HG03520 (cell line): ENCODE data around the gene CLHC1.
A peak's percentile ranks its signal among the peaks of the same experiment; 100 is the strongest.
"Not testable (repeated sequence)": the region's sequence is repeated elsewhere in the genome, so short reads cannot be mapped to it uniquely, and the experiment has no call there.

Source experiments
- ATAC-seq: cut with Tn5 transposase; IDR thresholded peaks from one replicate; pipeline ENCODE4 v1.9.1; 2021; ENCODE audit warnings: mild to moderate bottlenecking, moderate library complexity; ENCODE audit not compliant: unreplicated experiment

CLHC1 gene

DNA sequence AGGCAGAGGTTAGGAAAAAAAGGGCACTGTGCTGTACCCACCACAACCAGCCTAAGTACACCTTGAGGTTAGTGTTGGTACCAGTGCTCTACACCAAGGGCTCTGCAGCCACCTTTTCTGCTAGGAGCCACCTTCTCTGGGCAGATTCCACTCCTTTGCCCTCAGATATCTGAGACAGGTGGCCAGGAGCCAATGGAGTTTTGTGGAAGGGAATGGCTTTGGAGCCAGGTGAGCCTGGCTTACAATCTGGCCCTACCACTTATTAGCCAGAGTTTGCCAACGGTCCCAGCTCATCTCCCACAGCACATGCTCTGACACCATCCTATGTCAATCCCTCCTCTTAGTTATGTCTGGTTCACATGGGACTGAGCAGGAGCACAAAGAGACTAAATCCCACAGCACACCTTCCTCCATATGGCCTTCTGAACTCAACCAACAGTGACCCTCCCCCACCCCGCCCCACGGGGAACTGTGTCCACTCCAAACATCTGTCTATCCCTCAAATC lies 77.5 kb downstream of the CLHC1 start:
- no peak for ATAC-seq

DNA sequence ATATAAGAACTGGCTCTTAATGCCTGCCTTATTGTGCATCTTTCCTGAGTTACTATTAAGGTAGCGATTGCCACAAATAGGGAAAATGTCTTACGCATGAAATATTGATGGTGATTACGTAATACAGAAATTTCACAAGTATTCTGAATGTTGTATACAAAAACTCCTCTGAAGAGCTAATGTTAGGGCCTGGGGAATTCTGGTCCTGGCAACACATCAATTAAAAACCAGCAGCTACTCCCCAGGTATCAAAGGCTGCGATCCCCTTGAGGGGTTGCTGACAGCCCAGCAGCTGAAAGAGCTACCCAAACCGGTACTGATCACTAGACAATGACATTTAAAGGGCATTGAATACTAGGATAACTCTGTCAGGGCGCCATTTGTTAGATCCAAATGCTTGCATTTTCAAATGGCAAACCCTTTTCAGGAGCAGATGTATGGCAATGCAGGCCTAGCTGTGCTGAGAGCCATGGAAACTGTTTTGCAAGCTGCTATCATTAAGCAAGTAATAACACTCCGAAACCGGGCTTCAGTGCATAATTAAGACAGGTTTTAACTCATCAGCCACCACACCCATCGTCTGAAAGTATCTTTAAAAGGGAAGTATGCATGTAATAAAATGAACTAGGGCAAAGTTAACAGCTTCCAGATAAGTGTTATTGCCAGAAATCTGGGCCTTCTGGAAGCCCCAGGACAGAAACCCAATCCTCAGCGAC lies 78.4 kb downstream of the CLHC1 start:
- ATAC-seq: peak; percentile 71

DNA sequence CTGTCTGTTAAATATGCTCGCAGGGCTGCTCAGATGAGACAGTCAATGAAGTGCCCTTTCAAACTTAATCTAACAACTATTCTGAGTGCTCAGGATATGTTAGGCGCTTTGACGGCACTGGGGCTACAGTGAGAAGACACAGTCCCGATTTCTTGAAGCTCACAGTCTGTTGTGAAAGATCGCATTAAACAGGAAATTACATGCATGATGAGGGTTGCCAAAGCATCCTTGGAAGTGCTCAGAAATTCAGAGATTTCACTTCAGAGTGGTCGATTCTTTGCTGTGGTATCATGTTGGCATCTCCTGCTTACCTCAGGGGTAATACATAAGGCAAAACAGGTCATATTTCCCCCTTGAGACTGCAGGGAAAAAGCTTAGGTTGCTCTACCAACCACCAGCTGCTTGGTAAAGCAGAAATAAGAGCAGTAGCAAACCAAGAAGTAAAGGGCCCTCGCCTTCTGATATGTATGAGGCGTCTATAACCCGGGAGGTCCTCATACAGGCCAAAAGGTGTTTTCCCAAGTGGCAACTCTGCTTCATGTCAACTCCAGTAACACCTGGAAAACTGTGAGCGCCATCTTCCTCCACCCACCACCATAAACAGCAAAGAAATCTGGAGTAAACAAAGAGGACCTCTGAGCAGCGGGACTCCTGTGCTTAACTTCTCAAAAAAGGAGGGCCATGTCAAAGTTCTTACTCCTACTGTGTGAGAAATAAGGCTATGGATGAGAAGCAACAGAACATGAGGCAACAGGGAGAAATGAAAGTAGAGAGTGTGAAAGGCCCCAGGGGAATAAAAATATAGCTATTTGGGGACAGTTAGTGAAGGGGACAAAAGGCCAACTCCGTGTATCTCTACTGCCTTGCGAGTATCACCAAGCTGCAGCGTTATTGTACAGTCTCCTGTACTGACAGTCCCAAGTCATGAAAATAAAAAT lies 79.3 kb downstream of the CLHC1 start:
- ATAC-seq: no peak

DNA sequence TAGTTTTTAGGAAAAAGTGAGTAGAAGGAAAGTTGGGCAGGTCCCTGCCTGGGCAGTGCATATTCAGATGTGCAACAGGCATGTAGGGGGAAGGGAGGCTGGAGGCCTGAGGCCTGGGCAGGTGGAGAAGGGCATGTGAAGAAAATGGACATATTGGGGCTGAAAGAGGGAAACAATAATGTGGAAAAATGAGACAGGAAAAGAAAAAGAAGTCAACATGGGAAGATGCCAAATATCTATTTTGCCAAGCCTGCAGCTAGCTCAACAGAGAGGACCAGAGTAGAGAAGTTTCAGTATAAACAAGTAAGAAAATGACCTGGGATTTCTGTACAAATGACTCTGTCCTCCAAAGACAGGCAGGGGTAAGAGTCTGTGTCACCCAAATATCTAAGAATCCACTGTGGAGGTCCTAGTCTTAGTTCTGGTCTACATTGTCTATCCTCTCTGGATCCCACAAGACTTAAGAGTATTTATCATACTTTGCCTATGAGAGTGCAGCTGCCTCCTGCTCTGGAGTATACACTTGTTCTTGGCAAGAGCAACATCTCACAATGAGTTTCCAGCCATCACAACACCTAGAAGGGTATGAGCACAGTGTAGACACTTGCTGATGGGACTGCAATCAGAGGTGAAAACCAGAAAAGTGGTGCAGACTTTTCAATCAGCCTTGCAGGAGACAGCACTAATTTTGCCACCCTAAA lies 80.2 kb downstream of the CLHC1 start:
- ATAC-seq: no peak

DNA sequence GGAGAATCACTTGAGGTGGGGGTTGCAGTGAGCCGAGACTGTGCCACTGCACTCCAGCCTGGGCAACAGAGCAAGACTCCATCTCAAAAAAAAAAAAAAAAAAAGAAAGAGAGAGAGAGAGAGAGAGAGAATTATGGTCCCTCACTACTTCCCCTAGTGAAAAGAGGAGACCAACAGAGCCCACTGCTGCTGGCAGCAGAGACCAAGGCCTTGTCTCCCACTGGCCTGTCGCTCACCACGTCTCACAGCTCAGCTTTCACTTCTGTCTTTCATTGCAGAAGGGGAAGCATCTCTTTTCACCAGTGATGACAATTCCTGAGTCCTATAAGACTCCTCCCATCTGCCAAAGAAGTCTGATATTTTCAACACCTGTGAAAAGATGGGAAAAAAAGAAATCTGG lies 81.3 kb downstream of the CLHC1 start:
- ATAC-seq: peak; percentile 57

DNA sequence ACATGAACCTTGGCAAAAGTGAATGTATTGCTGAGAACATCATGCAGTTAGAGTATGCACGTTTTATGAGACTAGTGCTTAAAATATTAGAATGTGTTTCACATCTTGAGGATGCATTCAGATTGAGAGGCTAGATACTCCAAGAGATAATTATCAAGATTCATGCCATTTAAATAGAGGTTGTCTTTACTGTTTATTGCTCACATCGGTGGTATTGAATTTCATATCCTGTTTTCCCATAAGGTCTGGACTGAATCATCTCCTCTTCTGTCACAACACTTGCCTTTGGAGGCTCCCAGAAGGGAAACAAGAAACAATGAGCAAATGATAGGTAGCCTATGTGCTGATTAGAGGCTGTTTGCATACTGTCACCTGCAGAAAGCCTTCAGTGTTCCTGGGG lies 83.8 kb downstream of the CLHC1 start:
- ATAC-seq: no peak

DNA sequence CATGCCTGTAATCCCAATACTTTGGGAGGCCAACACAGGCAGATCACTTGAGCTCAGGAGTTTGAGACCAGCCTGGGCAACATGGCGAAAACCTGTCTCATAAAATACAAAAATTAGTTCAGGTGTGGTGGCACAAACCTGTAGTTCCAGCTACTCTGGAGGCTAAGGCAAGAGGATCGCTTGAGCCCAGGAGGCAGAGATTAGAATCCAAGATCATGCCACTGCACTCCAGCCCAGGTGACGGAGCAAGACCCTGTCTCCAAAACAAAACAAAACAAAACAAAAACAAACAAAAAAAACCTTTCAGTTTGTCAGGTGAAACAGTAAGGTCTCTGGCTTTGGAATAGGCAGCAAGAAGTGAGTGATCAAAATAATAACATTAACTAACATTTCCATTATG lies 84.6 kb downstream of the CLHC1 start:
- no peak for ATAC-seq

DNA sequence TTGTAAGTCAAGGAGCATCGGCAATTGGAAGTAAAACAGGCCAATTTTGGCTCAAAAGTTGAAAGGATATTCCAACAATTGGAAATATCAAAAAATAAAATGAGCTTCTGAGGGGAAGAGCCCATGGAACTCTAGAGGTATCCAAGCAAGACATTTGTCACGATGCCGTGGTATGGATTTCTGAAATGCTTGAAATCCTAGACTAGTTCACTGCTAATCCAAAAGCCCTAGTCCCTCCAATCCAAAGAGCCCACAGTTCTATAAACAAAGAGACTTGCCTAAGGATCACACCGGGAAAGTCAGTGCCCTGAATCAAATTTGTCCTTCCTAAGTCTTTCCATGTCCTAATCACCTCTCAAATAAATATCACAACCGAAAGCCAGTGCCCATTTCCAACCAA lies 85.1 kb downstream of the CLHC1 start:
- ATAC-seq: no peak

DNA sequence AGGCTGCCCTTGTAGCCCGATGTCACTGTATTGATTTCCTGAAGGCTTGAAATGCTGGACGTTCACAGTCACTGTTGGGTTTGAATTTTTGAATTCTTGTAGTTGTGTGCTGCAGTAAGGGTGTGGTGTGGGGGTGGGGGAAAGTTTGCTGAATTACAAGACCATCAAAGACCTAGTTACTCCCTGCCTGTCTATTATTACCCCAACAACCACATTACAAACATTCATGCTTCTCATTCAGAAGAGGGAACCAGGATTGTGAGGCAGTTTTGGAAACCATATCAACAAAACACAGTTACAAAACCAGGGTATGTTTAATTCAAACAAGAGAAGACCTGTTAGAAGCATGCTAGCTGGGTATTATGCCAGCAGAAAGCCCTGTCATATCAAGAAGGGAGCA lies 85.8 kb downstream of the CLHC1 start:
- ATAC-seq: no peak

DNA sequence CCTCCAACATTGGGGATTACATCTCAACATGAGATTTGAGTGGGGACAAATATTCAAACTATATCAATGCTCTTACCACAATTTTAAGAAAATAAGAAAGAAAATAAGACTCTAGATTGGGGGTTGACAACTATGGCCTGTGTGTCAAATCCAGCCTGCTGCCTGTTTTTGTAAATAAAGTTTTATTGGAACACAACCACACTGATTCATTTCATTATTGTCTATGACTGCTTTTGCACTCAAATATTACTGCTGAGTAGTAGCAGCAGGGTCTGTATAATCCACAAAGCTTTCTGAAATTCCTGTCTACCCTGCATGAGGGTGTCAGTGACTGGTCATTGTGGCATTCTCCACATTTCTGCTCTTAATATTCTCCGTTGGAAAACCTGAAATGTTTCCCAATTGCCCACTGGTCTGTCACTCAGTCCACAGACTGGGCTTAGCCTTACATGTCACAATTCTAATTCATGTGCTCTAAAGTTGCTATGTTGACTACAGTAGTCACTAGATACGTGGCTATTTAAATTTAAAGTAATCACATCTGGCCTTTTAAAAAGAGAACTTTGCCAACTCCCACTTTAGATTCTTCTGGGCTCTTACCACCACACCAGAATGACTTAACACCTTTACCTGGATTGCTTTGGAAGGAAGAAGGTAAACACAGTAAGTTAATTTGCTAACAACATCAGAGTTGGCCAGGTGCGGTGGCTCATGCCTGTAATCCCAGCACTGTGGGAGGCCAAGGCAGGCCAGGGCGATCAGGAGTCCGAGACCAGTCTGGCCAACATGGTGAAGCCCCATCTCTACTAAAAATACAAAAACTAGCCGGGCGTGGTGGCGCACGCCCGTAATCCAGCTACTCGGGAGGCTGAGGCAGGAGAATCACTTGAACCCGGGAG lies 86.9 kb downstream of the CLHC1 start:
- no peak for ATAC-seq

DNA sequence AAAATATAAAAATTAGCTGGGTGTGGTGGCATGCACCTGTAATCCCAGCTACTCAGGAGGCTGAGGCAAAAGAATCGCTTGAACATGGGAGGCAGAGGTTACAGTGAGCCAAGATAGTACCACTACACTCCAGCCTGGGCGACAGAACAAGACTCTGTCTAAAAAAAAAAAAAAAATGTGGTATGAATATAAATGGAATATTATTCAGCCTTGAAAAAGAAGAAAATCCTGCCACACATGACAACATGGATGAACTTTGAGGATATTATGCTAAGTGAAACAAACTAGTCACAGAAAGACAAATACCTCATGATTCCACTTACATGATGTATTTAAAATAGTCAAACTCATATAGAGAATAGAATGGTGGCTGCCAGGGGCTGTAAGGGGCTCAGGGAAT lies 88.4 kb downstream of the CLHC1 start:
- not testable (repeated sequence) for ATAC-seq

DNA sequence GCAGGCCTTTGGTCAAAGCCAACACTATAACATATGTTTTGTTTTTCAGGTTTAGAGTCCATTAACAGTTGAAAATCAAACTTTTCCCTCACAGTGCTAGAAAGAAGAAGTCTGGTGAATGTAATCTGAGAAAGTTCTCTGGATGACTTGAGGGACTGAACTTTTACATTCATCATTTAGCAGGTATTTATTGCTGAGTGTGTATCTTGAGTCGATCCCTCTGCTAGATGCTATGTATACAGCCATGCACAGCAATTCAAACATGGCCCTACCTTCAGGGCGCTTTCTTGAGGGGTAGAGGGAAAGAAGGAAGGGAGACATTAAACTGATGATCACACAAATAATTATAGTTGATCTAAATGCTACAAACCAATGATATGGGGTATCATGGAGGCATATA lies 89.6 kb downstream of the CLHC1 start:
- no peak for ATAC-seq

DNA sequence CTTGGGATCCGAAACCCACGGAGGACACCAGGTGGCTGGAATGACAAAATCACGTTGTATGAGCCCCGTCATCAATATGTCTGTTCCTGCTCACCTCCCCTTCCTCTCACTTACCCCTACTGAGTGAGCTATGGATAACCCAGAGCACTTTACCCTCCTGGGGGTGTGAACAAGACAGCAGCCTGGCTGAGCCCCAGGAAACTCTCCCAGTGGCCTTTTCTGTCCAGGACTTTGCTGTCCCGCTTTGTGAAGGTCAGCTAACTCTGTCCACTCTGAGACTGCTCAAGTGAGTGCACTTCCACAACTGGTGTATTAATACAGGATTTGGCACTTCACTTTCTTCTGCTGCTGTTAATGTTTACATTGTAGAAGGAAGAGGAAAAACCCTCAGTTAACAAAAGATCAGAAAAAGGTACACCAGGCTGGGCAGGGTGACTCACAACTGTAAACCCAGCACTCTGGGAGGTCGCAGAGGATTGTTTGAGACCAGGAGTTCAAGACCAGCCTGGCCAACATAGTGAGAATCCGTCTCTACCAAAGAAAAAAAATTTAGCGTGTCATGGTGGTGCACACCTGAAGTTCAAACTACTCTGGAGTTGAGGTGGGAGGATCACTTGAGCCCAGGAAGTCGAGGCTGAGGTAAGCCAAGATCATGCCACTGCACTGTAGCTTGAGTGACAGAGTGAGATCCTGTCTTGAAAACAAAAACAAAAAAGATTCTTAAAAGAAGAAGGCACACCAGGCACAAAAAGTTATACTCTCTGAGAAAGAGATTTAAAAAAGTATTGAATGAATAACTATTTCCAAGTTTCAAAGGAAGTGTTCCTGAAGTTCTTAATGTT lies 90.3 kb downstream of the CLHC1 start:
- no peak for ATAC-seq

DNA sequence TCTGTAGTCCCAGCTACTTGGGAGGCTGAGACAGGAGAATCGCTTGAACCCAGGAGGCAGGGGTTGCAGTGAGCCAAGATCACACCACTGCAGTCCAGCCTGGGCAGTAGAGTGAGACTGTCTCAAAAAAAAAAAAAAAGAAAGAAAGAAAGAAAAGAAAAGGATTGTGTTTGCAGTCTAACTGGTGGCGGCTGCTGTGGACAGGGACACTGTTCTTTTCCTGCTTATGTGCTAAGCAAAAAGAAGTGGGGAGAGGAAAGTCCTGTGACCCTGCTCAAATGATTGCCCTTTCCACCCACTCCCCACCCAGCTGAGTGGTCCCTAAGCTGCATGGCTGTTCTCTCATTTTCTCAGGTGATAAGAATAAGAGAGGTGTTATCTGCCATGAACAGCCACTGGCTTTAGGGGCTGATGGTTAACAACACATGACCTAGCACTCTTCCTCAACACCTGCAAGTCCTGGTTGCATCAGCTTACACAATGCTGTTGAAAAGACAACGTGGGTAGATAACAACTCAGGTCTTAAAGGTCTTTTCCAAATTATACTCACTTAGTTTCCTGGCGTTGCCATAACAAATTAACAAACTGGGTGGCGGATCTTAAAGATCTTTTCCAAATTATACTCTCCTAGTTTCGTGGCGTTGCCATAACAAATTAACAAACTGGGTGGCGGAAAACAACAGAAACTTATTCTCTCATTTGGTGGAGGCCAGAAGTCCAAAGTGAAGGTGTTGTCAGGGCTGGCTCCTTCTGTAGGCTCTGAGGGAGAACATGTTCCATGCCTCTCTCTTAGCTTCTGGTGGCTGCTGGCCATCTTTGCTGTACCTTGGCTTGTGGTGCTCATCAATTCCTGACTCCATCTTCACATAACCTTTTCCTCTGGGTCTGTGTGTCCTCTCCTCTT lies 91.5 kb downstream of the CLHC1 start:
- no peak for ATAC-seq

DNA sequence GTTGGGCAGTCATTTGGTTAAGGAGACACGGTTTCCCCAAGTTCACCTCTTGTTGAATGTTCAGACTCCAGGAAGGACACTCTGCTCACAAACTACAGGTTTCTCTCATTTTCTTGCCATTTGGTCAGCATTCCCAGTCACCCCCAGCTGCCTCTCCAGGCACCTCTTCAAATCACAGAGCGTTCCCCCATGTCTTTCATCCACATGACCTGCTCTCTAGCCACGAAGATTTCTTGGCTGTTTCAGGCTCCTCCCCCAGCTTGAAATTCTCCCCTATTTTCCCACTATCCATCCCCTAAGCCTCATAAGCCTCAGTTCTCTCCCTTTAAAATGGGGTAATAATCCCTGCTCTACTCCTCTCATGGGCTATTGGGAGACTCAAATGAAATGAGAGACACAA lies 92.8 kb downstream of the CLHC1 start:
- ATAC-seq: no peak

DNA sequence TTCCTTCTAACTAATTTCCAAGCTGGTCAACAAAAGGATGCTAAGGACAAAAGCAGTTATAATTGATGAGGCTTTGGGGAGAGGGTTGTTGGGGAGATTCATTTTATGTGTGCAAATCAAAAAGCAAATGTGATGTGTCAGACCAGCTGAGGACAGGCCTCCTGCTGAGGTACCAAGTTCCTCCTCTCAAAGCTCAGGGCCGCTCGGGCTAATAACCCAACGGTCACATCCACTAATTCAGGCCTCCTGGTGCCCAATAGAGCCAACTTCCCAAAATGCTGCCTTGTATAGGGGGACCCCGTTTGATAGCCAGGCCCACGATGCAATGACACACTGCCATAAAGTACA lies 93.2 kb downstream of the CLHC1 start:
- no peak for ATAC-seq

DNA sequence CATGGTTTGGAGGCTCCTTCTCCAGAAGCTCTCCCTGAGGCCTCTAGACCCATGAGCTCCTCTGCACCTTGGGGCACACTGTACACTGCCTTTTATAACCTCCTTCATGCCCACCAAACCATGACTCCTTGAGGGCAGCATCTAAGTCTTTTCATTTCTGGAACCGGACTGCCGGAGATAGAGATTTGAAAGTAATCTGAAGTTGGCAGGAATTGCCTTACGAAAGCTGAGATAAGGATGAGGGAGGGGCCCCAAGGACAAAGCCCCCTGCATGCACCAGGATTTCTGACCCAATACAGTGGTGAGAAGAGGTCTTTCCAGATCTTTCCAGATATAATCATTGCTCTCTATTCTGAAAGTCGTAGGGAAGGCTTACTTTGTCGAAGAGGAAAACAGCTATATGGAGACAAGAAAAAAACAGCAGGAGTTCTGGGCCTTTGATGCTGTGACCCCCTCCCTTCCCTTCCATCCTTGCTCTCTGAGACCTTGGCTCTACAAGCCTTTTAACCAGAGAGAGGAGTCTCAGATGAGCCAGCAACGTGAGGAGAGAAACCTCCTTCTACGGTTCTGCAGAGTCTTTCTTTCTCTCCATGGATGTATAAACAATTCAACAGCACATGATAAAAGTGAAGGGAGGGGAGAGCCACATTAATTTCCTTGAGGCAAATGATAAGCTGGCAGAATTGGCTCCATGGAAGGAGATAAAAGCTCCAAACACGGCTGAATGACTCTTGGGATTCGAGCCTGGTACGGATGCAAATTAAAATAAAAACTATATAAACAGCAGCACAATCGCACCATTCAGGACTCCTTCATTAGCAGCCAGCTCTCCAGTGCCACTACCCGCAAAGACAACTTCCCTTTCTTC lies 93.8 kb downstream of the CLHC1 start:
- ATAC-seq: no peak
